Mucosa of gallbladder (tissue), 1 donor: Measurements from ENCODE around the gene TAP1. TPM values are rescaled to one million over a fixed set of nuclear protein-coding genes. Genes with fewer than 3 reads are reported as not detected.

ENCODE experiments used
- DNase-seq: peaks from one replicate; pipeline ENCODE4 v3.0.0-alpha.2; 2020; ENCODE audit warnings: low spot score
- total RNA-seq: library from RNA; stranded (reverse); gene quantifications from one replicate; pipeline ENCODE4 v1.2.1, GENCODE V29; 2021
- donor health status: DM: no; HTN: no; CAD: no.

TAP1 gene
- total RNA-seq, 1 donor from 2014 or later: 41.3 TPM

DNA sequence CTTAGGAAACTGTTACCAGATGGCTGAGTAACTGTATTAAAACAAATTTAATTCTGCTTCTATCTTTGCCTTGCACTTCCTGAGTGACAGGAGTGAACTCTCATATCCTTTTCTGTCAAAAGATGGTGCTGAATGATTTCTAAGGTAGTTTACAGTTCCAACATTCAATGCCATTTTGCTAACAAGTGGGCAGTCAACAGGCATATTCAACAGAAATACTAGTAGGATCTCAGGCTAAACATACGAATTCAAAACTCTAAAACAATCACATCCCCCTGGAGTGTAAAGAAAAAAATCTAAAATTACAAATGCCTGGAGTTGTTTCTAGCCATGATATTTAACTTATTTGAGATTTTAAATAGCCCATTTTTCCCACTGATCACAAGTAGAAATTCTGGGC lies 7.2 kb upstream of the TAP1 start:
- no peak for DNase-seq

DNA sequence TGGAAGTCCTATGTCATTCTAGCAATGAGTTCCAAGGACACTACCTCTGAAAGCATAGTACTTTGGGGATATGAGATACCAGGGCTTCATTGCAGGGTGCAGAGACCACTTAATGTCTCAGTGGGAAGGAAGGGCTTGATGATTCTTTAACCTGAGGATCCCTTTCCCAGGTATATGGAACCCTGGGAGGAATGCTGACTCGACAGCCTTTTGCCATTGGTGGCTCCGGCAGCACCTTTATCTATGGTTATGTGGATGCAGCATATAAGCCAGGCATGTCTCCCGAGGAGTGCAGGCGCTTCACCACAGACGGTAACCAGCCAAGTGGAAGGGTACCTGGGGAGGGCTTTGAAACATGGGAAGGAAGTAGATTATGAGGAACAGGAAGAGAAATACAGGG lies 4.7 kb upstream of the TAP1 start:
- DNase-seq: no peak

GRCh38 chr6:32857156-32857891 lies 3.8 kb upstream of the TAP1 start:
- DNase-seq: no peak

DNA sequence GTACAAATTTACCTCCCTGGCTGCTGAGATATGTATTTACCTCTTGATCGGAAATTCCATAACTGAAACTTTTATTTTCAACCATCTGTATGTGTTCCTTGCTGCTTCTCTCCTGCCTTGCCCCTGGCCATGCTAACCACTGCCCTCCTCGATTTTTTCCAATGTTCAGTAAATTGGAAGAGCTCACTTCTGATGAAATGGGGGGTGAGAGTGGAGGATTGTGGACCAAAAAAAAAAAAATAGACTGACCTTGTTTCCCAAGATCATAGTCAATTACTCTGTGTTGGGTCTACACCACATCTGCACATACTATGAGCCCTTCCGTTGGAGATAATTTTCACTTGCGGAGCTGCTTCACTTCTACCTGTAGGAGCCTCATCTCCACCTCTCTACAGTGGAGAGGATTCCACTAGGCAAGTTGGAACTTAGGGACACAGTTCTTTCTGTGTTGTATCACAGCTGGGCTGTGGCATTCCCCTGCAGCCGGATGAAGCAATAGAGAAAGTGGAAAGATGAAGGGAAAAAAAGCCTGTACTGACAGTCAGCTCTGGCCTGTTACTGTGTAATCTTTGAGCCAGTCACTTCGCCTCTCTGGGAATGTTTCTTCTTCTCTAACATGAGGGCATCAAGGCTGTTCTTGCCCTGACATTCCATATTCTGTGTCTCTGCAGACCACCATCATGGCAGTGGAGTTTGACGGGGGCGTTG lies 2.1 kb upstream of the TAP1 start:
- DNase-seq: no peak

GRCh38 chr6:32854376-32855178 lies 1.1 kb upstream of the TAP1 start:
- peak; percentile 48 for DNase-seq

- peak; percentile 38 for DNase-seq
Measured at GRCh38 chr6:32852844-32853540, 512 bp downstream of the TAP1 start.

DNA sequence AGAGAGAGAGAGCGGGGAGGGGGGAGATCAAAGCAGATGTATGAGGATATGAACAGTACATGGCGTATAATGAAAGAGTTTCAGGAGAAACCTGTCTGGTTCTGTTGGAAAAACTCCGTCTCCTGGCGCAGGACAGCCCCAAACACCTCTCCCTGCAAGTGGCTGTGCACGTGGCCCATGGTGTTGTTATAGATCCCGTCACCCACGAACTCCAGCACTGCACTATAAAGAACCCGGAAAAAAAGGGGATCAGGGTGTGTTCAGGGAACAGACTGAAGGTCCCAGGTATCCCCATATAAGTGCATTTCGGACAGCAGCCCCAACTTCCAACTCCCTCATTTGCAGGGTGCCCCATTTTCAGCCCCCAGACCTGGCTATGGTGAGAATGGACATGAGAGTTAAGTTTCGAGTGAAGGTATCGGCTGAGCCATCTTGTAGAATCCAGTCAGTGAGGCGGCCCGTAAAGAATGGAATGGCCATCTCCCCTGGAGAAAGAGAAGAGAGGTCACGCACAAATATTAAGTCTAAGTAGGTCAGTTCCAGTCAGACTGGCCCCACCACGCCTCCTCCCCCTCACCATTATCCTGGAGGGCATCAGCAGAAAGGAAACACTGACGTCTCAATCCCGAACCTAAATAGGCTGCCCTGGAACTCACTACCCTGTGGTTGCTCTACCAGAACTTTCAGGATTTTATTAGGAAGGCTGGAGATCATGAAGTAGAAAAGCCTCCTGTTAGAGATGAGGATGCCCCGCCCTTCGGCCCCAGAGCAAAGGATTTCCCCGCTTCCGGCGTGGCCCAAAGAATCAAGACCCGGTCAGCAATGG lies 1.3 kb downstream of the TAP1 start:
- DNase-seq: no peak

- DNase-seq: no peak
Measured at GRCh38 chr6:32851025-32851424, 2.5 kb downstream of the TAP1 start.

GRCh38 chr6:32849126-32849525 lies 4.4 kb downstream of the TAP1 start:
- no peak for DNase-seq

DNA sequence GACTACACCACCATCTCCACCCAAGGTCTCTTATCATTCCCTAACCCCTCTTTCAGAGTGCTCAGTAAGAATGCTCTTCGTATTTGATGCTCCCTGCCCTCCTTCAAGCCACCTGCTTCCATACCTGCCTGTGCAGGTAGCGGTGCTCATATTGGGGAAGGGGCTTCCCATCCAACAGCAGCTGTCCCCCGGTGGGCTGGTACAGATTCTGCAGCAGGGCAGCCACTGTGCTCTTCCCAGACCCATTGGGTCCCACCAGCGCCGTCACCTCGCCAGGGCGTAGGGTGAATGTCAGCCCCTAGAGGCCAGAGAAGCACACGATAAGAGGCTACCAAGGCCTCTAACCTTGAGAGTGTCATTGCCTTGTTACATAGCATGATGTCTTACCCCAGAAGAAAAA lies 5.7 kb downstream of the TAP1 start:
- DNase-seq: no peak

DNA sequence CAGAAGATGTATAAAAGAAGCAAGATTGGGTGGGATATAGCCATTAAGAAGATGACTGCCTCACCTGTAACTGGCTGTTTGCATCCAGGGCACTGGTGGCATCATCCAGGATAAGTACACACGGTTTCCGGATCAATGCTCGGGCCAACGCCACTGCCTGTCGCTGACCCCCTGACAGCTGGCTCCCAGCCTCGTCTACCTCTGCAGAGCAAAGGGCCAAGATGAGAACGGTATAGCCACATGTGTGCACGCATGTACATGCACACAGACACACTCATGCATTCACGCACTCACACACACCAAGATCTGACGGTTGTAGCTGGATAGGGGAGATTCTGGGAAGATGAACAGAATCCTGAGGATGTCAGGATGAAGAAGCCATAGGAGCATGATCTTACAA lies 6.5 kb downstream of the TAP1 start:
- no peak for DNase-seq

- DNase-seq: no peak
Measured at GRCh38 chr6:32845384-32845884, 8.1 kb downstream of the TAP1 start.

- no peak for DNase-seq
Measured at GRCh38 chr6:32844839-32845383, 8.6 kb downstream of the TAP1 start.

- peak; percentile 98 for DNase-seq
Measured at GRCh38 chr6:32843979-32844838, 9.3 kb downstream of the TAP1 start, which contains the start of gene PSMB8. PSMB8 (minus strand) TSS chr6:32844047; CDS start chr6:32843996, 51 bp downstream.

- no peak for DNase-seq
Measured at GRCh38 chr6:32843331-32843978, 10.0 kb downstream of the TAP1 start.

GRCh38 chr6:32842690-32843089 lies 10.8 kb downstream of the TAP1 start:
- no peak for DNase-seq

GRCh38 chr6:32842021-32842650 lies 11.4 kb downstream of the TAP1 start:
- no peak for DNase-seq

DNA sequence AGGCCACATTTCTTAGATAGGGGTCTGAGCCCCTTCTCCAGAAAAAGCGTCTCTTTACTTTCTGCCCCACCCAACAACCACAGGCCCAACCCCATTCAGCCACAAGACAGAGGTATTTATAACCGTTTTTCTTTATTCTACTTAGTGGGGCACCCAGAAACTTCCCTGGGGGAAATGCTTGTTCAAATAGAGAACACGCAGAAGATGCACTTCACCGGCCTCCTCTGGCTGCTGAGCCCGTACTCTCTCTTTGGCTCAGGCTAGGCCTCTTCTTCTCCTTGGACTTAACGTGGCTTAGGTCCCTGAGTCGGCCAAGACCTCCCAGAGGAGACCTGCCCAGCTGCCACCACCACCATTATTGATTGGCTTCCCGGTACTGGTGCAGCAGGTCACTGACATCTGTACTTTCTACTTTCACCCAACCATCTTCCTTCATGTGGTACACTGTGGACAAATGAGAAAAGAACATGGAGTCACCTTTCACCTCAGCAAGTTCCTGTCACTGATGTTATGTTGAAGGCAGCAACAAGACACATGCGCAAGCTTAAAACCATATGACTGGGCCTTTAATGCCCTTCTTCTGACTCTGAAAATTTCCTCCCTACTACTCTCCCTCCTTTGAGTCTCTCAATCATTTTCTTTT lies 12.8 kb downstream of the TAP1 start:
- DNase-seq: no peak
